HepG2 (cell line): ENCODE data around the gene IKZF3. TPM values are rescaled to one million over a fixed set of nuclear protein-coding genes. Genes with fewer than 3 reads are reported as not detected.

Source experiments
- ATAC-seq: fragments of 200-7000 bp; cut with Tn5 transposase; 3 replicates; pipeline ENCODE4 v1.9.1; 2020; ENCODE audit warnings: mild to moderate bottlenecking, moderate library complexity
- BruUV-seq: library from RNA; stranded (reverse); fragments of 400-500 nt; replicated peaks from 2 replicates; lab custom pipeline; 2021; lab: Mats Ljungman, UMichigan
- CTCF ChIA-PET: fragments of 300-600 bp; formaldehyde crosslinking; extraction: SDS; loops from one replicate; lab custom pipeline; 2021; ENCODE audit warnings: low total read pairs, inconsistent platforms, low intra/inter-chr PET ratio; lab: Yijun Ruan, JAX
- POLR2A ChIA-PET: fragments of 350-600 bp; sonication (Branson Sonifier 250); formaldehyde crosslinking; loops from one replicate; lab custom pipeline; 2020; ENCODE audit warnings: antibody characterized with exemption, inconsistent platforms; lab: Yijun Ruan, JAX
- DNase-seq: peaks from one replicate; pipeline ENCODE4 v3.0.0-alpha.2; 2015; ENCODE audit warnings: low spot score
- FAIRE-seq: peaks from 3 replicates; lab custom pipeline; 2011; peaks lifted over from hg19 to GRCh38; lab: Jason Lieb, UNC
- H2AFZ ChIP-seq: one replicate; pipeline ENCODE4 v1.6.1; 2011; ENCODE audit warnings: low read length, inconsistent platforms
- H3K27ac ChIP-seq: fragments of 300-600 bp; 3 replicates; pipeline ENCODE4 v1.8.0; 2011; ENCODE audit warnings: mixed run types, mild to moderate bottlenecking, mixed read lengths, low read length, inconsistent platforms; ENCODE audit not compliant: insufficient read depth; ENCODE audit errors: extremely low read length
- H3K27me3 ChIP-seq, 2 experiments: fragments of 200-600 bp in 1 of 2; 2 replicates in 1 of 2; 3 replicates in 1 of 2; pipeline versions ENCODE4 v1.6.0 to v1.8.0; 2011; ENCODE audit warnings: low read length in 2 of 2, mild to moderate bottlenecking in 2 of 2, moderate library complexity in 2 of 2, inconsistent platforms in 1 of 2; ENCODE audit not compliant: insufficient read depth in 2 of 2, control insufficient read depth in 1 of 2
- H3K36me3 ChIP-seq, 2 experiments: fragments of 200-600 bp in 1 of 2; replicated peaks in 1 of 2; 2 replicates in 1 of 2; 3 replicates in 1 of 2; pipeline versions ENCODE4 v1.5.1 to v1.8.0; 2011; ENCODE audit warnings: low read length in 2 of 2, inconsistent platforms in 1 of 2; ENCODE audit not compliant: insufficient read depth in 2 of 2, control insufficient read depth in 1 of 2
- H3K4me1 ChIP-seq: 2 replicates; pipeline ENCODE4 v1.5.1; 2012; ENCODE audit warnings: low read length, inconsistent platforms; ENCODE audit not compliant: insufficient read depth
- H3K4me2 ChIP-seq: 2 replicates; pipeline ENCODE4 v1.6.0; 2011; ENCODE audit warnings: low read depth, low read length, inconsistent platforms
- H3K4me3 ChIP-seq, 3 experiments: fragments of 200-600 bp in 1 of 3; sonication (generic), shearing (Covaris generic) in 1 of 3; replicated peaks in 1 of 3; 2 replicates each; pipeline ENCODE4 v1.5.1; 2011 to 2016; ENCODE audit warnings: low read length in 3 of 3, inconsistent platforms in 2 of 3, low read depth in 2 of 3, mild to moderate bottlenecking in 2 of 3, control low read depth in 1 of 3, mixed read lengths in 1 of 3; ENCODE audit not compliant: insufficient read depth in 1 of 3
- H3K79me2 ChIP-seq: one replicate; pipeline ENCODE4 v1.6.1; 2011; ENCODE audit warnings: low read length, inconsistent platforms; ENCODE audit not compliant: insufficient read depth
- H3K9ac ChIP-seq: 2 replicates; pipeline ENCODE4 v1.6.0; 2011; ENCODE audit warnings: mild to moderate bottlenecking, low read depth, low read length, inconsistent platforms; ENCODE audit not compliant: insufficient read depth
- H3K9me3 ChIP-seq: 2 replicates; pipeline ENCODE4 v1.5.1; 2012; ENCODE audit warnings: mild to moderate bottlenecking, low read length
- H4K20me1 ChIP-seq: 2 replicates; pipeline ENCODE4 v1.6.0; 2011; ENCODE audit warnings: inconsistent platforms, mild to moderate bottlenecking, low read length, moderate library complexity; ENCODE audit not compliant: insufficient read depth
- ASH2L ChIP-seq: fragments of 300-600, 200-600 bp; sonication (generic); IDR thresholded peaks from 2 replicates; pipeline ENCODE4 v1.7.0; 2017; ENCODE audit warnings: low read depth, mild to moderate bottlenecking, moderate library complexity, mixed read lengths, low read length; ENCODE audit not compliant: insufficient read length
- KLF16 ChIP-seq, 2 experiments: sonication (generic) in 1 of 2; formaldehyde crosslinking in 1 of 2; IDR thresholded peaks; 2 replicates each; pipeline versions ENCODE4 v1.6.1 to v1.8.0; 2016 to 2023; ENCODE audit warnings: missing genetic modification reagents in 2 of 2, missing compliant biosample characterization in 1 of 2
- MATR3 ChIP-seq: sonication (generic); formaldehyde crosslinking; IDR thresholded peaks from 2 replicates; pipeline ENCODE4 v1.4.0; 2020; ENCODE audit warnings: missing genetic modification reagents
- POLR2AphosphoS5 ChIP-seq: IDR thresholded peaks from 2 replicates; pipeline ENCODE4 v1.6.1; 2012; ENCODE audit warnings: low read depth, low read length
- SSRP1 ChIP-seq: IDR thresholded peaks from 2 replicates; pipeline ENCODE4 v1.6.1; 2016; ENCODE audit warnings: control low read depth
- SUZ12 ChIP-seq: fragments of 150-350 bp; IDR thresholded peaks from 2 replicates; pipeline ENCODE4 v1.6.1; 2014; ENCODE audit warnings: low read depth, low read length
- TOPORS ChIP-seq: sonication (generic); formaldehyde crosslinking; IDR thresholded peaks from 2 replicates; pipeline ENCODE4 v1.8.0; 2023; ENCODE audit warnings: mild to moderate bottlenecking, missing genetic modification reagents
- ZBTB3 ChIP-seq: sonication (generic); formaldehyde crosslinking; IDR thresholded peaks from 2 replicates; pipeline ENCODE4 v1.4.0; 2020; ENCODE audit warnings: low read depth, mild to moderate bottlenecking, moderate library complexity, missing genetic modification reagents, borderline replicate concordance
- ZBTB33 ChIP-seq: sonication (generic); formaldehyde crosslinking; IDR thresholded peaks from 2 replicates; pipeline ENCODE4 v1.4.0; 2020; ENCODE audit warnings: missing genetic modification reagents
- ZBTB40 ChIP-seq, 2 experiments: fragments of 450-650 bp in 1 of 2; sonication (generic) in 1 of 2; formaldehyde crosslinking in 1 of 2; IDR thresholded peaks; 2 replicates each; pipeline versions ENCODE4 v1.6.1 to v1.8.0; 2016 to 2022; ENCODE audit warnings: antibody characterized with exemption in 1 of 2, mild to moderate bottlenecking in 1 of 2, missing genetic modification reagents in 1 of 2
- ZNF546 ChIP-seq: sonication (generic); formaldehyde crosslinking; conservative IDR thresholded peaks from 2 replicates; pipeline ENCODE4 v1.8.1; 2023; ENCODE audit warnings: mild to moderate bottlenecking, missing genetic modification reagents
- ZNF784 ChIP-seq: sonication (generic); formaldehyde crosslinking; IDR thresholded peaks from 2 replicates; pipeline ENCODE4 v1.5.1; 2020; ENCODE audit warnings: missing genetic modification reagents, mild to moderate bottlenecking, borderline replicate concordance
- WGBS: methylation state at CpG from one replicate; pipeline ENCODE4 v1.1.6; 2017; ENCODE audit warnings: low lambda C conversion rate; 5-methylcytosine and 5-hydroxymethylcytosine counted together
- in situ Hi-C: cut with HindIII; loops from 2 replicates; pipeline ENCODE4 v1.10.0; 2017; ENCODE audit warnings: low pct_unique_long_range_greater_than_20kb; ENCODE audit not compliant: extremely low pct_ligation_motif_present
- intact Hi-C: fragments of 100-400 bp; cut with micrococcal nuclease; formaldehyde crosslinking; loops from one replicate; pipeline ENCODE4 v1.10.0; 2022; ENCODE audit not compliant: unreplicated experiment
- polyA plus RNA-seq, 8 experiments: library from polyadenylated mRNA; depleted of rRNA in 3 of 8; stranded (reverse) in 7 of 8; unstranded in 1 of 8; fragments of >200 nt; fragmentation: Illumina TruSeq in 4 of 8; extraction: Trizol in 4 of 8; gene quantifications; 2 replicates each; pipeline versions ENCODE4 v1.2.1 to v1.2.3, GENCODE V29; 2011 to 2016; ENCODE audit warnings: low read depth in 4 of 8, missing spikeins in 1 of 8, mixed read lengths in 1 of 8; ENCODE audit not compliant: insufficient read depth in 1 of 8
- total RNA-seq, 5 experiments: library from RNA; depleted of rRNA; stranded (reverse); fragments of >200 nt; fragmentation: Illumina TruSeq; extraction: Trizol; gene quantifications; 2 replicates each; pipeline ENCODE4 v1.2.3, GENCODE V29; 2016; ENCODE audit warnings: low read depth in 1 of 5

IKZF3 gene
- total and polyA plus RNA-seq, 2 of the 13 experiments (the other 11 are each of a cell fraction or from before 2014, with no cell fraction given) = not detected

- ATAC-seq = no peak
- ChIA-PET CTCF (no interaction called here), POLR2A (no interaction called here)
- H4K20me1 ChIP-seq = no peaks in the 10 kb centered on the region
- in situ Hi-C loops (no loop called here), intact Hi-C loops (no loop called here)
- no peak for FAIRE-seq
- H3K79me2 ChIP-seq = no peaks in the 10 kb centered on the region
- H3K9me3 ChIP-seq = peaks cover 6% of the 10 kb centered on the region
- no peak overlapping the region for H3K9ac ChIP-seq
- no peak for DNase-seq
- no peaks in the 10 kb centered on the region for H3K36me3 ChIP-seq
- H3K27me3 ChIP-seq = peaks cover 0 to 16% of the 10 kb centered on the region in 2 experiments; a peak in 1 of 5 replicates
- 34% methylated on average over 9 of the region's 9 CpGs for WGBS
- no peaks in the 10 kb centered on the region for H3K4me1 ChIP-seq
- no peak overlapping the region for H3K4me3 ChIP-seq
- no peak overlapping the region for H2AFZ ChIP-seq
- no TSS peak for BruUV-seq
- H3K27ac ChIP-seq = no peak overlapping the region
- H3K4me2 ChIP-seq = no peak overlapping the region
- TF ChIP-seq POLR2AphosphoS5 (no peak), TOPORS (CRISPR knock-in tag) (no peak), SUZ12 (no peak), ZBTB33 (no peak), ZNF546 (no peak), ZBTB40 (IDR thresholded peaks at IDR 0.05) (no peak), ZBTB40 (CRISPR knock-in tag; IDR thresholded peaks at IDR 0.05) (no peak), MATR3 (CRISPR knock-in tag) (no peak), ZBTB3 (CRISPR knock-in tag) (no peak), ZNF784 (CRISPR knock-in tag) (no peak), ASH2L (no peak), SSRP1 (CRISPR knock-in tag) (no peak), KLF16 (CRISPR knock-in tag; IDR thresholded peaks at IDR 0.05) (no peak)
Observed at GRCh38 chr17:39818358-39819000, 45.6 kb downstream of the IKZF3 start.
